GM23248 (cell line): ENCODE data around the gene FRMD5.

Source experiments
- EZH2 ChIP-seq: fragments of 200-600 bp; sonication (generic); IDR thresholded peaks from 2 replicates; pipeline ENCODE4 v1.6.1; 2018; ENCODE audit warnings: antibody characterized with exemption, mild to moderate bottlenecking; ENCODE audit not compliant: insufficient read depth, poor library complexity, severe bottlenecking
- EZH2phosphoT487 ChIP-seq: fragments of 200-600 bp; sonication (generic); IDR thresholded peaks from 2 replicates; pipeline ENCODE4 v1.6.1; 2018; ENCODE audit warnings: antibody characterized with exemption, moderate library complexity, mild to moderate bottlenecking, low read depth; ENCODE audit not compliant: insufficient read depth

GRCh38 chr15:43851251-43851650 is 343.8 kb downstream of the FRMD5 start:
- TF ChIP-seq EZH2phosphoT487 (no peak), EZH2 (no peak)
